HG03575 (cell line): ENCODE results near the gene BEST3.

Experiments used
- ATAC-seq: cut with Tn5 transposase; IDR thresholded peaks from one replicate; pipeline ENCODE4 v1.9.1; 2021; ENCODE audit not compliant: unreplicated experiment, insufficient number of reproducible peaks, low FRiP score; ENCODE audit errors: extremely low read depth

BEST3 gene

GRCh38 chr12:69657376-69658137, 41.5 kb downstream of the BEST3 start:
- no peak for ATAC-seq

- no peak for ATAC-seq
Observed at GRCh38 chr12:69655616-69656340, 43.3 kb downstream of the BEST3 start.

- no peak for ATAC-seq
Observed at GRCh38 chr12:69653703-69654102, 45.4 kb downstream of the BEST3 start.

GRCh38 chr12:69651922-69652321, 47.2 kb downstream of the BEST3 start:
- no peak for ATAC-seq

GRCh38 chr12:69649529-69649928, 49.6 kb downstream of the BEST3 start:
- no peak for ATAC-seq

GRCh38 chr12:69648476-69648875, 50.6 kb downstream of the BEST3 start:
- ATAC-seq = no peak

GRCh38 chr12:69647178-69647577, 51.9 kb downstream of the BEST3 start:
- ATAC-seq = no peak

GRCh38 chr12:69645031-69645430, 54.1 kb downstream of the BEST3 start:
- ATAC-seq = no peak

GRCh38 chr12:69644511-69644910, 54.6 kb downstream of the BEST3 start:
- no peak for ATAC-seq

- ATAC-seq = no peak
Observed at GRCh38 chr12:69642531-69642930, 56.6 kb downstream of the BEST3 start.

GRCh38 chr12:69641546-69641945, 57.6 kb downstream of the BEST3 start:
- no peak for ATAC-seq

- no peak for ATAC-seq
Observed at GRCh38 chr12:69639400-69640016, 59.6 kb downstream of the BEST3 start.

- no peak for ATAC-seq
Observed at GRCh38 chr12:69633061-69633460, 66.0 kb downstream of the BEST3 start.

- no peak for ATAC-seq
Observed at GRCh38 chr12:69630191-69630590, 68.9 kb downstream of the BEST3 start.

GRCh38 chr12:69627501-69627900, 71.6 kb downstream of the BEST3 start:
- ATAC-seq = no peak

- no peak for ATAC-seq
Observed at GRCh38 chr12:69623970-69624369, 75.1 kb downstream of the BEST3 start.

- ATAC-seq = no peak
Observed at GRCh38 chr12:69621551-69621950, 77.6 kb downstream of the BEST3 start.

GRCh38 chr12:69620921-69621320, 78.2 kb downstream of the BEST3 start:
- no peak for ATAC-seq

GRCh38 chr12:69620077-69620476, 79.0 kb downstream of the BEST3 start:
- ATAC-seq = no peak

GRCh38 chr12:69619050-69619449, 80.1 kb downstream of the BEST3 start:
- ATAC-seq = no peak
